NCI-H524 (cell line): ENCODE data around the gene PAQR8.
"Not testable (repeated sequence)": the region's sequence is repeated elsewhere in the genome, so short reads cannot be mapped to it uniquely, and the experiment has no call there.

Experiments
- DNase-seq, 2 experiments: peaks; one replicate each; lab custom pipeline; 2025; lab: John Stamatoyannopoulos, UW

PAQR8 gene

GRCh38 chr6:52376763-52377162 is 14.8 kb downstream of the PAQR8 start:
- no peak for DNase-seq

GRCh38 chr6:52377538-52378221 is 15.7 kb downstream of the PAQR8 start:
- DNase-seq, result no peak

GRCh38 chr6:52381249-52381648 is 19.3 kb downstream of the PAQR8 start:
- no peak for DNase-seq

- no peak for DNase-seq
Measured at GRCh38 chr6:52384145-52384766, 22.3 kb downstream of the PAQR8 start.

- DNase-seq, result no peak
Measured at GRCh38 chr6:52385074-52385473, 23.1 kb downstream of the PAQR8 start.

GRCh38 chr6:52388119-52388518 is 26.2 kb downstream of the PAQR8 start:
- DNase-seq, result not testable (repeated sequence)

GRCh38 chr6:52388790-52389189 is 26.8 kb downstream of the PAQR8 start:
- no peak for DNase-seq

GRCh38 chr6:52389264-52389625 is 27.3 kb downstream of the PAQR8 start:
- DNase-seq, result no peak

GRCh38 chr6:52389626-52390360 is 27.8 kb downstream of the PAQR8 start:
- no peak for DNase-seq

GRCh38 chr6:52390361-52390727 is 28.4 kb downstream of the PAQR8 start:
- DNase-seq, result no peak

GRCh38 chr6:52391599-52391998 is 29.6 kb downstream of the PAQR8 start:
- DNase-seq, result no peak

GRCh38 chr6:52392944-52393343 is 31.0 kb downstream of the PAQR8 start:
- DNase-seq, result no peak

- DNase-seq, result no peak
Measured at GRCh38 chr6:52393780-52394179, 31.8 kb downstream of the PAQR8 start.

- DNase-seq, result no peak
Measured at GRCh38 chr6:52394251-52394666, 32.3 kb downstream of the PAQR8 start.

- no peak for DNase-seq
Measured at GRCh38 chr6:52395969-52396368, 34.0 kb downstream of the PAQR8 start.

- peak; percentile 11 to 50 for DNase-seq
Measured at GRCh38 chr6:52399511-52400312, 37.8 kb downstream of the PAQR8 start.

GRCh38 chr6:52400313-52401041 is 38.5 kb downstream of the PAQR8 start:
- no peak for DNase-seq

- DNase-seq, result no peak
Measured at GRCh38 chr6:52403086-52403485, 41.1 kb downstream of the PAQR8 start.

- DNase-seq, result peak; percentile 0 to 46
Measured at GRCh38 chr6:52403627-52404026, 41.7 kb downstream of the PAQR8 start.

- DNase-seq, result no peak
Measured at GRCh38 chr6:52405243-52405642, 43.3 kb downstream of the PAQR8 start.

GRCh38 chr6:52407467-52407866 is 45.5 kb downstream of the PAQR8 start:
- peak; percentile 5 to 56 for DNase-seq

GRCh38 chr6:52409499-52409898 is 47.5 kb downstream of the PAQR8 start:
- no peak for DNase-seq
